Measurements from ENCODE around the gene IL23R.

Gene IL23R

DNA sequence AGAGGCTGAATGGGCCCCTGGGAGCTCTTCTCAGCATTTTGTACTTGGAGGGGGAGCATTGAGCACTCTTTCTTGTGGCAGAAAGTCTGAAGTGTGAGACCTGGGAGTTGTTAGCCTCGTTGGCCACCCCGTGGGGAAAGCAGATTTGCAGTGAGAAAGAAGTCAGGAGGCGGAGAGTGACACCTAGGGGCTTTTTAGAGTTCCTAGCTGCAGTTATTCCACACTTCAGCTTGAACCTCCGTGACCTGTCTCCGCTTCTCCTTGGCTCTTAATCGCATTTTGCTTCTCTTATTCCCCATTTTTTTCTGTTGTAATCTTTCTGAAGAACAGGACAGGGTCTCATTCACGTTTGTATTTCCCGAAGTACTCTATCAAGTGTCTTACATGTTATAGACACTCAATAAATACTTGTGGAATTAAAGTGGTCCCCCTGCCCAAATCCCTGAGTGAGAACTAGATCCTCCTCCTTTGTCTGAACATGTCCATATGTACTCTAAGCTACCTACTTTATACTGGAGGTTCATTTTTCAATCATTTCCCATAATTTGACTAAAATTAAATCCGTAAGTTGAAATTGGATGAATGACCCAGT lies 17.0 kb upstream of the IL23R start:
- no peak for DNase-seq

GRCh38 chr1:67150931-67151330 lies 15.3 kb upstream of the IL23R start:
- no peak for DNase-seq

GRCh38 chr1:67158401-67158800 lies 7.9 kb upstream of the IL23R start:
- DNase-seq, result no peak

DNA sequence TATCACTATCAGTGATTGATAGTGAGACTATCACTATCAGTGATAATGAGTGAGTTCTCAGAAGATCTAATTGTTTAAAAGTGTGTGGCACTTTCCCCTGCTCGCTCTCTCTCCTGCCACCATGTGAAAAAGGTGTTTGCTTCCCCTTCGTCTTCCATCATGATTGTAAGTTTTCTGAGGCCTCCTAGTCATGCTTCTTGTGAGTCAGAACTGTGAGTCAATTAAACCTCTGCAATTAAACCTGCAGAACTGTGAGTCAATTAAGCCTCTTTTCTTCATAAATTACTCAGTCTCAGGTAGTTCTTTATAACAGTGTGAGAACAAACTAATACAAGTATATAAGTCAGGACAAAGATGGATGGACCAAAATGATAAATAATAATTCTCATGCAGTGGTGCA lies 7.0 kb upstream of the IL23R start:
- no peak for DNase-seq

DNA sequence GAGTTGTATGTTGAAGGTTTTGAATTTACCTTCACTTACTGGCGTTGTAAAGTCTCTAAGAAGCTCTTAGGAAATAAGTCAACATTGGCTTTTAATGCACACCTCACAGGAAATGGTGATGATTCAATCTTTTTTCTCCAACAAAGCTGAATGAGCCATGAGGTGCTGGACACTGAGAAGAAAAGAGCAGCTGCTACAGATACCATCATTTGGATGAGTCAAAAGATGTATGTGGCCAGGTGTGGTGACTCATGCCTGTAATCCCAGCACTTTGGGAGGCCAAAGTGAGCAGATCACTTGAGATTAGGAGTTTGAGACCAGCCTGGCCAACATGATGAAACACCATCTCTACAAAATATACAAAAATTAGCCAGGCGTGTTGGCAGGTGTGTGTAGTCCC lies 3.3 kb upstream of the IL23R start:
- DNase-seq, result no peak

DNA sequence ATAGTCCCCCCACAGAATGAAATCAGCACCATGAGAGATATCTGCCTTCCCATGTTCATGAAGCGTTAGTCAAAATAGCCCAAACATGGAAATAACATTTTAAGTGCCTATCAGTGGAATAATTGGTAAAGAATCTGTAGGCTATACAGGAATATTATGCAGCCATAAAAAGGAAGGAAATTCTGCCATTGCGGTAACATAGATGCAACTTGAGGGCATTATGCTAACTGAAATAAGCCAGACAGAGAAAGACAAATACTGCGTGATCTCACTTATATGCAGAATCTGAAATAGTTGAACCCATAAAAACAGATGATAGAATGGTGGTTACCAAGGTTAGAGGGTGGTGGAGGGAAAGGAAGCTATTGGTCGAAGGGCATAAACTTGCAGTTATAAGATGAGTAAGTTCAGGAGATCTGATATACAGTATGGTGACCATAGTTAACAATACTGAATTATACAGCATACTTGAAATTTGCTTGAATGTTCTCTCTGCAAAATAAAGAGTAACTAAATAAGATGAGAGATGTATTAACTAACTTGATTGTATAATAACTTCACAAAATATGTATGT lies 699 bp upstream of the IL23R start:
- no peak for DNase-seq

- no peak for DNase-seq
Observed at GRCh38 chr1:67169496-67169895, 3.2 kb downstream of the IL23R start.

DNA sequence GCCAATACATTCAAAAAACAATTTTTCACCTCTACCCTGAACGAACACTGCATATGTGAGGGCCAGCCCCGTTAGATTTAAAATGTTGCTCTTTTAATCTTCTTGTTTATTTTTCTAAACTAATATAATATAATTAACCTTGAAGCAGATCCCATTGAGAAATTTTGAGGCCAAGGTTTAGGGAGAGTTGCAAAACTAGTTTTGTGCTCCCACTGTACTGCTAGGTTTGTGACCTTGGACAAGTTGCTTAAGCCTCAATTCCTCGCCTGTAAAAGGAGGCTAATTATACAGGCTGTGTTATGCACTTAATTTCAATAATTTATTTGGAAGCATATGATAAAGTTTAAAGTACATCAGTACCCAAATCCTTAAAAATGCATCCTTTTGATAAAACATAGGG lies 3.7 kb downstream of the IL23R start:
- no peak for DNase-seq

DNA sequence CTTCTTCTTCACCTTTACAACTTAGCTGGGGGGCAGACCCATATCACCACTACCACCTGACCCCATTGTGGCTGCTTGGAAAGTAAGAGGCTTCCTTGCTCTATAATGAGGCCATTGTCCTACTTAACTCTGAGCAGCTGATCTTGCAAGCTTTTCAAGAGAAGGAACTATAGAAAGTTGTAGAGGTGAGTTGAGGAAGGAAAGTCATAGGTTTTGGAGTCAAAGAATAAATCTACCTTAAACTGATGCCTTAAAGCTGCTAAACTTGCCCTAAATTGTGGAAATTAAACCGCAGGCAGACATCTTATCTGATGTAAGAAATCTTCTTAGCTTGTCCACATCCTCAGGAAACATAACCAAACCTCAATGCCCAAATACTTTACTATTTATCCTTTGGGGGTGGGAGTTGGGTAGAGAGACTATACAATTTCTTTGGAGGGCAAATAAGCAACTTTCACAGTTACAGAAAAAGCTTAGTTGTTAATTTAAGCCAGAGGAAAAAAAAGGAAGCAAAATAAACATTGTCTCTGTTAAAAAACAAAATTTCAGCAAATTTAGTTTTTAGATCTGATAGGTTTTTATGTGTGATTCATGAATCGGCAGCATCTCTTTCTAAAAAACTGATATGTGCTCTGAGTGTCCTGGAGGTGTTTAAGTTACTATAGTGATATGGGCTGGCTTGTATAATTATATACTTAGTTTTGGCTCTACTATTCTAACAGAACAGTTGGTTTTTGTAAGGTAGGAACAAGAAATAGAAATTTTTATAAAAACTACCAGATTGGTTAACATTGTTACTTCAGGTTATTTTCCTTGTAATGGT lies 4.7 kb downstream of the IL23R start:
- DNase-seq, result no peak

DNA sequence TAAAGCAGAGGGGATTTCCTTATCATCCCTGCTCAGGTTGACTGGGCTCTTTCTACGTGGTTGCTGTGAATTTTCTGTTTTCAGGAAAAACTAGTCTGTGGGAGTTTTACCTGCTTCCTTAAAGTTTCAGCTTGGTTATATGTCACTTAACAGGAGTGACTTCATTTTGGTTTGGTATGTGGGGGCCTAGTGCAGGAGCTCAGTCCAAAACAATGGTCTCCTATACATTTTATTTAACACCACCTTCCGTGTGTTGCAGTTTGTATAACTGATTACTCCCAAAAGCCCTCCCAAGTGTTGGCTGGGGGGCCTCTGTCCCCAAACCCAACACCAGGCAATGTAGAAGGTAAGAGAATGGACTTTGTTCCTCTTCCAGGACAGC lies 5.3 kb downstream of the IL23R start:
- DNase-seq, result no peak

- DNase-seq, result no peak
Observed at GRCh38 chr1:67171978-67172377, 5.7 kb downstream of the IL23R start.

- no peak for DNase-seq
Observed at GRCh38 chr1:67173988-67174387, 7.7 kb downstream of the IL23R start.

DNA sequence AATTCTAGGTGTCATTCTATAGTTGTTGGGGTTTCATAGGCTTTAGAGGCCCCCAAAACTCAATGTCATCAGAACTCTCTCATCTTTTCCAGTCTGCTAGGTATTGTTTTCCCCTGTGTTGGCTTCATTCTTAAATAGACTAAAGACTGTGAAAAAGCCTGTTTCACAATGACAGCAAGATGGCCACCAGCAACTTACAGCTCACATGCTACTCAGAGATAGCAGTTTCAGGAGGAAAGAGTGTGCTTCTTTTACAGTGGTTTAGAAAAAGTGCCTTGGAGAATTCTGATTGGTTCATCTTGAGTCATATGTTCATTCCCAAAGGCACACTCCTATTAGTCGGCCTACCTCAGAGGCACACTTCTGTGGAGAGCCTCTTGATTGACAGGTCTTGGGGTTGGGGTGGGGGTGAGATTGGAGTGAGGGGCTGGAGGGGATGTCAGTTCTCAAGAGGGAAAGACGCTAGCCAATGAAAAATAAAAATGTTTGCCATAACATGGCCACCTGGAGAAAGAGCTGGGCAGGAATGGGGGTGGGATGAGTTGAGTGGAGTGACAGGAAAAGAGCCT lies 8.5 kb downstream of the IL23R start:
- DNase-seq, result no peak

- DNase-seq, result no peak
Observed at GRCh38 chr1:67175530-67176087, 9.4 kb downstream of the IL23R start.

DNA sequence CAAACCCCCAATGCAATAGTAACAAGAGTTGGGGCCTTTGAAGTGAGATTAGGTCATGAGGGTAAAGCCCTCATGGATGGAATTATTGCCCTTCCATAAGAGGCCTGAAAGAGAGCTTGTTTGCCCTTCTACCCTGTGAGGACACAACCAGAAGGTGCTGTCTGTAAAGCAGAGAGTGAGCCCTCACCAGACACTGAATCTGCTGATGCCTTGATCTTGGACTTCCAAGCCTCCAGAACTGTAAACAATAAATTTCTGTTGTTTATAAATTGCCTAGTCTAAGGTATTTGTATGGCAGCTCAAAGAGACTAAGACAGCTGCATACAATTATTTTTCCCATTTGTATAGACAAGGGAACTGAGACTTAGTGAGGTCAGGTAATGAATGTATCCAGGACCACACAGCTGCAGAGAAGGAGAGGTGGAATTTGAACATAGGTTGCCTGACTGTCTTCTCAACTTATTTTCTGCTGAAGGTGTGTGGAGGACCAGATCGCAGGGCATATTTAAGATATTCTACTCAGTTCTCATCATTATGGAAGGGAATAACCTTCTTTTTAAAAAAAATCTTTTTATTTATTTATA lies 18.7 kb downstream of the IL23R start:
- DNase-seq, result no peak

DNA sequence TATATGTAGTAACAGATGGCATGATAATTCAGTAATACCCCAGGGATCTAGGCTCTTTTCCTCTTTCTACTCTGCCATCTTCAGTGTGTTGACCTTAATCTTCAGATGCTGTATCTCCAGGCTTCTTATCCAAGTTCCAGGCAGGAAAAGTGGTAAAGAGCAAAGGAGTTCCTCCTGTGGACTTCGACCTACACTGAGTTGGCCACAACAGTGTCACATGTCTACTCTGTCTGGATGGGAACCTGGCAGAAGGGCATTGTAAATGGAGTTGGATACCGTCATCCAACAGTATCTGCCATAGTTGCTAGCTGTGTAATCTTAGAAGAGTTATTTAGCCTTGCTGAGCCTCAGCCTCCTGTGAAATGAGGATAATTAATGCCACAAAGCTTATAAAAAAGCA lies 21.9 kb downstream of the IL23R start:
- DNase-seq, result no peak

DNA sequence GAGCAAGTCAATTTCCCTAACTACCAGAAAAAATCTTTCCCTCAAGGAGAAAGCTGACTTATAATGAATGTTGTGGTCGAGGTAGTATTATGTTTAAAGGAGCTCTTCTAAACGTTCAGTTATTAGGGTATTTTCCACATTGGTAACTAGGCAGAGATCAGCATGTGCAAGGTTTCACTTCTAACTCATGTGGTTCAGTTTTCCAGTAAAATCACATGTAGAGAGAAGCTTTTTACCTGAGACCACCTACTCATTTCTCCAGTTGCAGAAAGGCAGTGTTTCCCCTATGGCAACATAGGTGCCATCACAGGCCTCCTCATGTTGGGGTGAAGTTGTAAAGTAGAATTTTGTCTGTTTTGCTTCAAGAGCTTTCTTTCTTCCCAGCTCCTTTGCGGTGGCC lies 23.7 kb downstream of the IL23R start:
- DNase-seq, result no peak

- no peak for DNase-seq
Observed at GRCh38 chr1:67190410-67190809, 24.2 kb downstream of the IL23R start.

- no peak for DNase-seq
Observed at GRCh38 chr1:67190942-67191341, 24.7 kb downstream of the IL23R start.

- DNase-seq, result no peak
Observed at GRCh38 chr1:67191668-67192520, 25.6 kb downstream of the IL23R start.

GRCh38 chr1:67192902-67193301 lies 26.6 kb downstream of the IL23R start:
- no peak for DNase-seq

GRCh38 chr1:67193704-67194103 lies 27.4 kb downstream of the IL23R start:
- no peak for DNase-seq

All from NCI-H524 treated with DMSO at 0.1 percent for 48 hours (cell line).